Karpas-422 (cell line): ENCODE data around the gene KMT2A. TPM values are rescaled to one million over a fixed set of nuclear protein-coding genes. Genes with fewer than 3 reads are reported as not detected.
A peak's percentile ranks its signal among the peaks of the same experiment; 100 is the strongest.

Experiments
- DNase-seq: peaks from one replicate; pipeline ENCODE4 v3.0.0-alpha.2; 2015
- H2AFZ ChIP-seq: fragments of 200-600 bp; sonication (generic); 2 replicates; pipeline ENCODE4 v1.6.1; 2014; ENCODE audit warnings: antibody characterized with exemption, low read length, mixed read lengths
- H3K27ac ChIP-seq: fragments of 200-600 bp; sonication (generic); 2 replicates; pipeline ENCODE4 v1.5.1; 2014; ENCODE audit warnings: mild to moderate bottlenecking, low read length, moderate library complexity
- H3K27me3 ChIP-seq: fragments of 200-600 bp; sonication (generic); 2 replicates; pipeline ENCODE4 v1.6.1; 2014; ENCODE audit warnings: low read length, mixed read lengths
- H3K36me3 ChIP-seq: fragments of 200-600 bp; sonication (generic); 2 replicates; pipeline ENCODE4 v1.6.1; 2014; ENCODE audit warnings: low read length, mixed read lengths; ENCODE audit not compliant: insufficient read depth
- H3K4me1 ChIP-seq: fragments of 200-600 bp; sonication (generic); 2 replicates; pipeline ENCODE4 v1.6.1; 2014; ENCODE audit warnings: mild to moderate bottlenecking, low read length, mixed read lengths
- H3K4me2 ChIP-seq: fragments of 200-600 bp; sonication (generic); 2 replicates; pipeline ENCODE4 v1.6.1; 2014; ENCODE audit warnings: low read length, low read depth, mild to moderate bottlenecking; ENCODE audit not compliant: poor library complexity, severe bottlenecking
- H3K4me3 ChIP-seq: fragments of 200-600 bp; sonication (generic); 2 replicates; pipeline ENCODE4 v1.5.1; 2014; ENCODE audit warnings: mild to moderate bottlenecking, antibody characterized with exemption, low read length, mixed read lengths
- H3K79me2 ChIP-seq: fragments of 200-600 bp; sonication (generic); 2 replicates; pipeline ENCODE4 v1.6.1; 2014; ENCODE audit warnings: mild to moderate bottlenecking, low read length, mixed read lengths
- H3K9ac ChIP-seq: fragments of 200-600 bp; sonication (generic); 2 replicates; pipeline ENCODE4 v1.6.0; 2014; ENCODE audit warnings: low read length
- H3K9me2 ChIP-seq: fragments of 200-600 bp; sonication (generic), shearing (Covaris generic); replicated peaks from 2 replicates; pipeline ENCODE4 v1.6.0; 2014; ENCODE audit warnings: mild to moderate bottlenecking, low read length, moderate library complexity; ENCODE audit not compliant: insufficient read depth
- H3K9me3 ChIP-seq: fragments of 300-700, 200-600 bp; sonication (generic); 2 replicates; pipeline ENCODE4 v1.6.1; 2014; ENCODE audit warnings: low read length, mixed read lengths
- H4K20me1 ChIP-seq: fragments of 200-600 bp; sonication (generic); 2 replicates; pipeline ENCODE4 v1.6.1; 2014; ENCODE audit warnings: mild to moderate bottlenecking, antibody characterized with exemption, low read length, low read depth; ENCODE audit not compliant: insufficient read depth
- total RNA-seq: library from RNA; depleted of rRNA; stranded (reverse); fragments of >200 nt; shearing (Covaris generic); gene quantifications from 2 replicates; pipeline ENCODE4 v1.2.3, GENCODE V29; 2014; ENCODE audit warnings: low replicate concordance

Gene KMT2A
- total RNA-seq, 1 experiment from 2014 or later = 40.7 TPM

DNA sequence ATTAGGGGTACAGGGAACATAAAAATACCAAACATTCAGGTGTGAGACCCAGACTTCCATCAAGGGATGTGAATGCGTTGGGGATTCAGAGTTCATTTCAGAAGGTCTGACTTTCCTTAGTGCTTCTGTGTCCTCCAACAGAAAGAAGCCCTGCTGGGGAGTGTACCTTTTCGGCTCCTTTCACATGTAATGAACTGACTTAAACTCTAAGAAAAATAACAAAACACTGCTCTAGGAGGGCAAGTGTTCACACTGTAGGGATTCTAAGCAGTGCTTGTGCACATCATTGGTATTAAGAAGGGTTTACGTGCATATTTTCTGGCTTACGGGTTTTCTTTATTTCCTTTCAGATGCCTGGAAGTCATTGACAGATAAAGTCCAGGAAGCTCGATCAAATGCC is 75.3 kb downstream of the KMT2A start:
- Histone ChIP-seq H4K20me1 (no peaks in the 10 kb centered on the region), H3K4me3 (no peak overlapping the region), H3K27ac (no peak overlapping the region), H3K27me3 (no peaks in the 10 kb centered on the region), H2AFZ (no peak overlapping the region), H3K4me1 (no peaks in the 10 kb centered on the region), H3K9me2 (no peaks in the 10 kb centered on the region), H3K9ac (no peak overlapping the region), H3K36me3 (0 out of 2 replicates have a peak, but pooled peaks cover 4% of the 10 kb centered on the region), H3K9me3 (no peaks in the 10 kb centered on the region), H3K79me2 (no peaks in the 10 kb centered on the region), H3K4me2 (no peak overlapping the region)
- DNase-seq = no peak

- Histone ChIP-seq H4K20me1 (no peaks in the 10 kb centered on the region), H3K79me2 (no peaks in the 10 kb centered on the region), H3K27ac (no peak overlapping the region), H3K4me1 (no peaks in the 10 kb centered on the region), H3K4me2 (no peak overlapping the region), H3K27me3 (no peaks in the 10 kb centered on the region), H3K9me2 (no peaks in the 10 kb centered on the region), H3K36me3 (0 out of 2 replicates have a peak, but pooled peaks cover 4% of the 10 kb centered on the region), H3K9ac (no peak overlapping the region), H2AFZ (no peak overlapping the region), H3K4me3 (no peak overlapping the region), H3K9me3 (no peaks in the 10 kb centered on the region)
- no peak for DNase-seq
Observed at GRCh38 chr11:118514103-118514502, 77.8 kb downstream of the KMT2A start.

- Histone ChIP-seq H3K27me3 (no peaks in the 10 kb centered on the region), H3K36me3 (peaks cover 10% of the 10 kb centered on the region), H3K79me2 (peaks cover 3% of the 10 kb centered on the region; the same call in 1 of the 2 replicates), H3K27ac (no peak overlapping the region), H3K9ac (no peak overlapping the region), H3K9me3 (no peaks in the 10 kb centered on the region), H3K9me2 (no peaks in the 10 kb centered on the region), H3K4me1 (peaks cover 30% of the 10 kb centered on the region), H2AFZ (no peak overlapping the region), H4K20me1 (no peaks in the 10 kb centered on the region), H3K4me3 (no peak overlapping the region), H3K4me2 (no peak overlapping the region)
- DNase-seq = no peak
Observed at GRCh38 chr11:118519549-118519948, 83.3 kb downstream of the KMT2A start.

- Histone ChIP-seq H4K20me1 (no peaks in the 10 kb centered on the region), H3K9me2 (no peaks in the 10 kb centered on the region), H3K4me1 (peaks cover 30% of the 10 kb centered on the region), H2AFZ (no peak overlapping the region), H3K4me2 (peak overlapping the region; percentile 61), H3K27ac (peak overlapping the region; percentile 90), H3K27me3 (no peaks in the 10 kb centered on the region), H3K9ac (peak overlapping the region; percentile 49), H3K9me3 (no peaks in the 10 kb centered on the region), H3K4me3 (no peak overlapping the region), H3K36me3 (peaks cover 10% of the 10 kb centered on the region), H3K79me2 (peaks cover 3% of the 10 kb centered on the region; the same call in 1 of the 2 replicates)
- DNase-seq = peak; percentile 87
Observed at GRCh38 chr11:118521892-118522311, 85.6 kb downstream of the KMT2A start.

- no peaks in the 10 kb centered on the region for H4K20me1 ChIP-seq
- no peaks in the 10 kb centered on the region for H3K9me2 ChIP-seq
- H3K27me3 ChIP-seq = no peaks in the 10 kb centered on the region
- no peak for DNase-seq
- peaks cover 3% of the 10 kb centered on the region; the same call in 1 of the 2 replicates for H3K79me2 ChIP-seq
- H3K4me2 ChIP-seq = peak overlapping the region; percentile 61
- H3K4me3 ChIP-seq = no peak overlapping the region
- H3K9ac ChIP-seq = peak overlapping the region; percentile 49
- peak overlapping the region; percentile 90 for H3K27ac ChIP-seq
- H3K4me1 ChIP-seq = peaks cover 30% of the 10 kb centered on the region
- H3K36me3 ChIP-seq = peaks cover 10% of the 10 kb centered on the region
- H3K9me3 ChIP-seq = no peaks in the 10 kb centered on the region
- H2AFZ ChIP-seq = no peak overlapping the region
Observed at GRCh38 chr11:118522571-118523072, 86.3 kb downstream of the KMT2A start.

- Histone ChIP-seq H3K9ac (no peak overlapping the region), H3K36me3 (peaks cover 10% of the 10 kb centered on the region), H2AFZ (no peak overlapping the region), H3K4me1 (peaks cover 32% of the 10 kb centered on the region), H3K9me2 (no peaks in the 10 kb centered on the region), H3K27me3 (no peaks in the 10 kb centered on the region), H3K9me3 (no peaks in the 10 kb centered on the region), H4K20me1 (no peaks in the 10 kb centered on the region), H3K27ac (no peak overlapping the region), H3K79me2 (peaks cover 3% of the 10 kb centered on the region; the same call in 1 of the 2 replicates), H3K4me2 (no peak overlapping the region), H3K4me3 (no peak overlapping the region)
- DNase-seq = no peak
Observed at GRCh38 chr11:118524356-118524755, 88.1 kb downstream of the KMT2A start.

DNA sequence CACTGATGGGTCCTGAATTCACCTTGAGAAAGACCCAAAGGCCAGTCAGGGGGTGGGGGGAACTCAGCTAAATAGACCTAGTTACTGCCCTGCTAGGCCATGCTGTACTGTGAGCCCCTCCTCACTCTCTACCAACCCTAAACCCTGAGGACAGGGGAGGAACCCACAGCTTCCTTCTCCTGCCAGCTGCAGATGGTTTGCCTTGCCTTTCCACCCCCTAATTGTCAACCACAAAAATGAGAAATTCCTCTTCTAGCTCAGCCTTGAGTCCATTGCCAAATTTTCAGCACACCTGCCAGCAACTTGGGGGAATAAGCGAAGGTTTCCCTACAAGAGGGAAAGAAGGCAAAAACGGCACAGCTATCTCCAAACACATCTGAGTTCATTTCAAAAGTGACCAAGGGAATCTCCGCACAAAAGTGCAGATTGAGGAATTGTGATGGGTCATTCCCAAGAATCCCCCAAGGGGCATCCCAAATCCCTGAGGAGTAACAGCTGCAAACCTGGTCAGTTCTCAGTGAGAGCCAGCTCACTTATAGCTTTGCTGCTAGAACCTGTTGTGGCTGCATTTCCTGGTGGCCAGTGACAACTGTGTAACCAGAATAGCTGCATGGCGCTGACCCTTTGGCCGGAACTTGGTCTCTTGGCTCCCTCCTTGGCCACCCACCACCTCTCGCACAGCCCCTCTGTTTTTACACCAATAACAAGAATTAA is 88.6 kb downstream of the KMT2A start:
- Histone ChIP-seq H3K4me2 (no peak overlapping the region), H3K79me2 (peaks cover 3% of the 10 kb centered on the region; the same call in 1 of the 2 replicates), H3K27me3 (no peaks in the 10 kb centered on the region), H3K4me1 (peaks cover 36% of the 10 kb centered on the region), H4K20me1 (no peaks in the 10 kb centered on the region), H3K9me3 (no peaks in the 10 kb centered on the region), H3K9me2 (no peaks in the 10 kb centered on the region), H2AFZ (no peak overlapping the region), H3K4me3 (no peak overlapping the region), H3K9ac (no peak overlapping the region), H3K27ac (no peak overlapping the region), H3K36me3 (peaks cover 10% of the 10 kb centered on the region)
- no peak for DNase-seq

GRCh38 chr11:118526688-118527087 is 90.4 kb downstream of the KMT2A start:
- Histone ChIP-seq H3K4me3 (no peak overlapping the region), H3K9me2 (no peaks in the 10 kb centered on the region), H3K4me2 (no peak overlapping the region), H4K20me1 (no peaks in the 10 kb centered on the region), H3K36me3 (peaks cover 10% of the 10 kb centered on the region), H3K27me3 (no peaks in the 10 kb centered on the region), H3K9me3 (no peaks in the 10 kb centered on the region), H2AFZ (no peak overlapping the region), H3K4me1 (peaks cover 32% of the 10 kb centered on the region), H3K27ac (no peak overlapping the region), H3K79me2 (peaks cover 6% of the 10 kb centered on the region; the same call in 1 of the 2 replicates), H3K9ac (no peak overlapping the region)
- DNase-seq = no peak
